Measurements from ENCODE around the gene TUBA4B. TPM values are rescaled to one million over a fixed set of nuclear protein-coding genes. Genes with fewer than 3 reads are reported as not detected.

TUBA4B gene
- total and polyA plus RNA-seq, 4 experiments from 2014 or later, result not detected

DNA sequence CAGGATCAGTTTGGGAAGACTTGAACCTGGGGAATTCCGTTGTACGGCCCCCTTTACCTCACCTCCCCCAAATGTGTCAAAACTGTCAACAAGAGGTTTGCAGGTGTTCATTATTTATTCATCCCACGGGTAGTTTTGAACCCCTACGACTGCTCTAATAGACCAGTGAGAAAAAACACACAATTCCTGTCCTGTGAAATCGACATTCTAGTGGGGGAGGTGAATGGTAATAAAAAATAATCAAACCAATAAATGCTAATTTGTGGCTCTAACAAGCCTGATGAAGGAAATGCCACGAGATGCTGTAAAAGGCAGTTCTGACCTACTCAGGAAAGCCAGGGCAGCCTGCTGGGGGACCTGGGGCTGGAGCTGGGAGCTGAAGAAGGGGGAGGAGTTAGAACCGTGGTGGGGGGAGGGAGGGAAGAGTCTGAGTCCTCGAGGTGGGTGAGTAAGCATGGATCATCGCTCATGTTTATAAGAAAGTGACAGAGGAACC, 25.7 kb downstream of the TUBA4B start:
- Histone ChIP-seq H3K27ac (ENCODE audit: low read depth, low read length) (peak overlapping the region; percentile 98), H3K4me3 (ENCODE audit: low read length in 2 of 2) (peak overlapping the region in 1 of 2 donors; percentile 63), H3K4me1 (ENCODE audit: insufficient read depth, low read length) (peaks cover 40% of the 10 kb centered on the region), H3K27me3 (ENCODE audit: insufficient read depth, low read length) (no peaks in the 10 kb centered on the region), H3K9me3 (ENCODE audit: control insufficient read depth in 1 of 2, low read length in 2 of 2) (no peaks in the 10 kb centered on the region), H3K36me3 (ENCODE audit: insufficient read depth, low read length) (peaks cover 31% of the 10 kb centered on the region)
- peaks cover 17 to 51% (median 40%) of the 10 kb centered on the region in 4 donors for H3K4me1 Mint-ChIP-seq
- peak overlapping the region; percentile 82 to 98 (median 93) for H3K4me3 Mint-ChIP-seq
- no peaks in the 10 kb centered on the region for H3K27me3 Mint-ChIP-seq
- H3K9me3 Mint-ChIP-seq, result no peaks in the 10 kb centered on the region
- intact Hi-C loops (cut with micrococcal nuclease), result loop anchor here (1.0 to 10.0 kb wide), 10 partner anchors 17 to 384 kb away; partner anchors contain the start of genes ANKZF1, ATG9A, CHPF and NHEJ1
- CTCF ChIA-PET (ENCODE audit: partially characterized antibody), result interaction anchor here (0.8 to 14.0 kb wide), 15 partner anchors 9 to 105 kb away, joined by 3 to 208 read pairs (median 16); partner anchors contain the start of genes ANKZF1, ATG9A, CNPPD1 and GLB1L
- DNase-seq, result no peak
- H3K36me3 Mint-ChIP-seq, result peaks cover 27 to 40% of the 10 kb centered on the region in 2 donors
- peak overlapping the region; percentile 96 to 100 (median 100) for H3K27ac Mint-ChIP-seq
- POLR2A ChIA-PET (ENCODE audit: partially characterized antibody), result interaction anchor here (0.8 to 10.9 kb wide), 23 partner anchors 11 to 319 kb away, joined by 3 to 338 read pairs (median 7); partner anchors contain the start of genes ABCB6, ANKZF1, ATG9A and CNPPD1

DNA sequence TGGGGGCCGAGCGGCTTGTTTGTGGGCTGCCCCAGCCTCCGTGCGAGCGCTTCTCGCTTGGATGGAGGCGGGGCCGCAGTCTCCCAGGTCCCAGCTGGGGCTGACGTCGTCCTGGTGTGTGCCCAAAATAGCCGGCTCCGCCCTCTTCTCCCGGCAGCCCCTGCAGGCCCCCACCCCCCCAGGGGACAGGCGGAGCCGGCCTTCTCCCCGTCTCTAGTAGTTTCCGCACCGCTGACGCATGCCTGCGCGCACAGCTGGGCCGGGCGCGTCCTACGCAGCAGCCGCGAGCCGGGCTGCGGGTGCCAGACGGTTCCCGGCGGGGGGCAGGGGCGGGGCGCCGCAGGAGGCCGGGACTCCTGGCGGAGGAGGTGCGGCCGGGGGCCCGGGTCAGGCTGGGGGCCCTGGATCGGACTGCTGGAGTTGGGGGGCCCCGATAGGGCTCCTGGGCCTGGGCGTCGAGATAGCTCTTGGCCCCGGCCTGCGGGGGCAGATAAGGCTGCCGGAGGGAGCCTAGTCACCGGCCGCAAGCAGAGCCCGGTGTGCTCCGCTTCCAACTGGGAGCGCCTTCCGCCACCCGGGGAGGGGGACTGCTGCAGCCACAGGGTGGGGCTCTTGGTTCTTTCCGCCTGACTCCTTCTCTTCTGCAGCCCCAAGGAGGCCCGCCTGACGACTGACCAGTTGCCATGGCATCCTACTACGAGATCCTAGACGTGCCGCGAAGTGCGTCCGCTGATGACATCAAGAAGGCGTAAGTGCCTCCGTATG, 26.3 kb downstream of the TUBA4B start, which contains the start of gene DNAJB2:
Gene DNAJB2, plus strand, starts transcription at position 216 of the 765 bp plus-strand sequence. Its CDS starts 468 bp downstream, at position 684.
- CTCF ChIA-PET (ENCODE audit: partially characterized antibody), result interaction anchor here (0.7 to 14.0 kb wide), 15 partner anchors 10 to 120 kb away, joined by 3 to 208 read pairs (median 15); partner anchors contain the start of genes ANKZF1, ATG9A, CNPPD1 and GLB1L
- peak within 1 kb of the TSS; percentile 88 to 98 (median 96) for H3K4me3 Mint-ChIP-seq
- H3K36me3 ChIP-seq (ENCODE audit: insufficient read depth, low read length), result peaks cover 37% of the 10 kb centered on the region
- H3K9me3 Mint-ChIP-seq, result no peaks in the 10 kb centered on the region
- H3K4me3 ChIP-seq (ENCODE audit: low read length in 2 of 2), result peak within 1 kb of the TSS; percentile 48 to 71
- H3K27ac ChIP-seq (ENCODE audit: low read depth, low read length), result peak within 1 kb of the TSS; percentile 98
- H3K4me1 Mint-ChIP-seq, result peaks cover 17 to 51% (median 40%) of the 10 kb centered on the region in 4 donors
- POLR2A ChIA-PET (ENCODE audit: partially characterized antibody), result interaction anchor here (0.5 to 10.9 kb wide), 25 partner anchors 12 to 318 kb away, joined by 3 to 338 read pairs (median 7); partner anchors contain the start of genes ABCB6, ANKZF1, ATG9A and CNPPD1
- DNase-seq, result peak; percentile 98 to 100 (median 99)
- H3K4me1 ChIP-seq (ENCODE audit: insufficient read depth, low read length), result peaks cover 40% of the 10 kb centered on the region
- no peaks in the 10 kb centered on the region for H3K9me3 ChIP-seq (ENCODE audit: control insufficient read depth in 1 of 2, low read length in 2 of 2)
- no peaks in the 10 kb centered on the region for H3K27me3 Mint-ChIP-seq
- H3K27me3 ChIP-seq (ENCODE audit: insufficient read depth, low read length), result no peaks in the 10 kb centered on the region
- H3K36me3 Mint-ChIP-seq, result peaks cover 30 to 47% of the 10 kb centered on the region in 2 donors
- intact Hi-C loops (cut with micrococcal nuclease), result loop anchor here (1.0 to 10.0 kb wide), 10 partner anchors 16 to 385 kb away; partner anchors contain the start of genes ANKZF1, ATG9A, CHPF and NHEJ1
- H3K27ac Mint-ChIP-seq, result peak within 1 kb of the TSS; percentile 96 to 100 (median 100)

- peaks cover 30 to 47% of the 10 kb centered on the region in 2 donors for H3K36me3 Mint-ChIP-seq
- Histone ChIP-seq H3K4me3 (ENCODE audit: low read length in 2 of 2) (peak overlapping the region; percentile 48 to 71), H3K4me1 (ENCODE audit: insufficient read depth, low read length) (peaks cover 40% of the 10 kb centered on the region), H3K27ac (ENCODE audit: low read depth, low read length) (peak overlapping the region; percentile 98), H3K9me3 (ENCODE audit: control insufficient read depth in 1 of 2, low read length in 2 of 2) (no peaks in the 10 kb centered on the region), H3K27me3 (ENCODE audit: insufficient read depth, low read length) (no peaks in the 10 kb centered on the region), H3K36me3 (ENCODE audit: insufficient read depth, low read length) (peaks cover 44% of the 10 kb centered on the region)
- DNase-seq, result peak in 1 of 5 donors; percentile 59
- intact Hi-C loops (cut with micrococcal nuclease), result loop anchor here (1.0 to 10.0 kb wide), 10 partner anchors 15 to 385 kb away; partner anchors contain the start of genes ANKZF1, ATG9A, CHPF and NHEJ1
- H3K4me1 Mint-ChIP-seq, result peaks cover 17 to 51% (median 40%) of the 10 kb centered on the region in 4 donors
- ChIA-PET POLR2A (ENCODE audit: partially characterized antibody) (interaction anchor here (0.5 to 10.9 kb wide), 18 partner anchors 12 to 612 kb away, joined by 3 to 338 read pairs (median 10); partner anchors contain the start of genes ABCB6, ANKZF1, ATG9A and CNPPD1), CTCF (ENCODE audit: partially characterized antibody) (interaction anchor here (1.1 to 14.0 kb wide), 7 partner anchors 13 to 69 kb away, joined by 3 to 208 read pairs (median 13); partner anchors contain the start of genes ANKZF1, ATG9A, GLB1L and STK16)
- no peaks in the 10 kb centered on the region for H3K9me3 Mint-ChIP-seq
- H3K27me3 Mint-ChIP-seq, result no peaks in the 10 kb centered on the region
- peak overlapping the region; percentile 96 to 100 (median 99) for H3K27ac Mint-ChIP-seq
- H3K4me3 Mint-ChIP-seq, result peak overlapping the region; percentile 88 to 98 (median 96)
These were observed 27.0 kb downstream of the TUBA4B start for GRCh38 chr2:219279916-219280516.

GRCh38 chr2:219280651-219281050, 27.6 kb downstream of the TUBA4B start:
- intact Hi-C loops (cut with micrococcal nuclease), result no loop called here
- Mint-ChIP-seq H3K4me3 (peak overlapping the region; percentile 13 to 98 (median 96)), H3K36me3 (peaks cover 34 to 54% of the 10 kb centered on the region in 2 donors), H3K4me1 (peaks cover 17 to 51% (median 42%) of the 10 kb centered on the region in 4 donors), H3K9me3 (no peaks in the 10 kb centered on the region), H3K27ac (peak overlapping the region; percentile 96 to 100 (median 99)), H3K27me3 (no peaks in the 10 kb centered on the region)
- no peaks in the 10 kb centered on the region for H3K27me3 ChIP-seq (ENCODE audit: insufficient read depth, low read length)
- POLR2A ChIA-PET (ENCODE audit: partially characterized antibody), result interaction anchor here (0.9 to 10.9 kb wide), 9 partner anchors 12 to 612 kb away, joined by 3 to 338 read pairs (median 35); partner anchors contain the start of genes ABCB6, ANKZF1, ATG9A and CNPPD1
- H3K4me1 ChIP-seq (ENCODE audit: insufficient read depth, low read length), result peaks cover 40% of the 10 kb centered on the region
- H3K9me3 ChIP-seq (ENCODE audit: control insufficient read depth in 1 of 2, low read length in 2 of 2), result no peaks in the 10 kb centered on the region
- H3K4me3 ChIP-seq (ENCODE audit: low read length in 2 of 2), result no peak overlapping the region
- CTCF ChIA-PET (ENCODE audit: partially characterized antibody), result interaction anchor here (1.3 to 14.0 kb wide), 8 partner anchors 13 to 121 kb away, joined by 3 to 208 read pairs (median 11); partner anchors contain the start of genes GLB1L, STK16, TUBA4A and TUBA4B
- H3K36me3 ChIP-seq (ENCODE audit: insufficient read depth, low read length), result peaks cover 50% of the 10 kb centered on the region
- peak overlapping the region; percentile 98 for H3K27ac ChIP-seq (ENCODE audit: low read depth, low read length)
- peak in 1 of 5 donors; percentile 23 for DNase-seq

DNA sequence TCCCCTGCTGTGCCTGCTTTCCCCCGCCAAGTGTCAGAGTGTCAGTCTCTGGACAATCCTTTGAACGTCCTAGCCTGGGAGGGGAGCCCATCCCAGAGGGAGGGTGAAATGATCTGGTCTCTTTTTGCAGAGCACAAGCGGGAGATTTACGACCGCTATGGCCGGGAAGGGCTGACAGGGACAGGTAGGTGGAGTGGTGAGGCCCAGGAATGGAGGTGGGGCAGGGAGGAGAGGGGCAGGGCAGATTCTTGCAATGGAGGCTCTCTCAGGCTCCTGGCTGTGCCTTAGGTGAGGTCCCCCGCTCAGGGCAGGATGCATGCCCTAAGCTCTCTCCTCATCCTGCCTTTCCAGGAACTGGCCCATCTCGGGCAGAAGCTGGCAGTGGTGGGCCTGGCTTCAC, 28.5 kb downstream of the TUBA4B start:
- Mint-ChIP-seq H3K27me3 (no peaks in the 10 kb centered on the region), H3K4me3 (peak overlapping the region in 1 of 8 donors; percentile 34), H3K4me1 (peaks cover 17 to 51% (median 42%) of the 10 kb centered on the region in 4 donors), H3K36me3 (peaks cover 34 to 60% of the 10 kb centered on the region in 2 donors), H3K27ac (peak overlapping the region; percentile 47 to 100 (median 99)), H3K9me3 (no peaks in the 10 kb centered on the region)
- H3K4me1 ChIP-seq (ENCODE audit: insufficient read depth, low read length), result peaks cover 40% of the 10 kb centered on the region
- intact Hi-C loops (cut with micrococcal nuclease), result no loop called here
- no peak overlapping the region for H3K4me3 ChIP-seq (ENCODE audit: low read length in 2 of 2)
- no peaks in the 10 kb centered on the region for H3K27me3 ChIP-seq (ENCODE audit: insufficient read depth, low read length)
- POLR2A ChIA-PET (ENCODE audit: partially characterized antibody), result interaction anchor here (1.2 to 10.9 kb wide), 6 partner anchors 11 to 105 kb away, joined by 4 to 338 read pairs (median 64); partner anchors contain the start of genes ABCB6, ANKZF1, ATG9A and CNPPD1
- DNase-seq, result peak in 1 of 5 donors; percentile 26
- peak overlapping the region; percentile 98 for H3K27ac ChIP-seq (ENCODE audit: low read depth, low read length)
- CTCF ChIA-PET (ENCODE audit: partially characterized antibody), result interaction anchor here (1.3 to 14.0 kb wide), 5 partner anchors 12 to 122 kb away, joined by 3 to 208 read pairs (median 9); partner anchors contain the start of genes GLB1L and STK16
- H3K36me3 ChIP-seq (ENCODE audit: insufficient read depth, low read length), result peaks cover 53% of the 10 kb centered on the region
- no peaks in the 10 kb centered on the region for H3K9me3 ChIP-seq (ENCODE audit: control insufficient read depth in 1 of 2, low read length in 2 of 2)

DNA sequence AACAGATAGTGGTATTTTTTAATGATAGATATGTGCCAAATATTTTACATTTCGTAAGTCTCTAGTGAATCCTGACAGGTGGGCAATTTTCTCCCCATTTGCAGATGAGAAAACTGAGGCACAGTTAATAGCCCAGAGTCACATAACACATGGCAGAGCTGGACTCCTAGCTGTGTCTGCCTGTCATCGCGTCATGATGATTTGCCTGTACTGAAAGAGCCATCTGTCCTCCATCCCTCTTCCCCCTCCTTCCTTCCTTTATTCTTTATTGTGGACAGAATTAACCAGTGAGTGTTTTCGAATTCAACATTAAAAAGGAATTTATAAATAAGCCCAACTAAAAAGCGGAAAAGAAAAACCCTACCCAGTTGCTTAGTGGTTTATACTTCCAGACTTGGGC, 29.3 kb downstream of the TUBA4B start:
- no peak overlapping the region for H3K27ac ChIP-seq (ENCODE audit: low read depth, low read length)
- ChIA-PET POLR2A (ENCODE audit: partially characterized antibody) (interaction anchor here (0.6 to 10.9 kb wide), 5 partner anchors 10 to 76 kb away, joined by 3 to 338 read pairs (median 64); partner anchors contain the start of genes ANKZF1, ATG9A, GLB1L and STK16), CTCF (ENCODE audit: partially characterized antibody) (interaction anchor here (1.2 to 14.0 kb wide), 4 partner anchors 11 to 123 kb away, joined by 3 to 208 read pairs (median 8); no protein-coding TSS in a partner anchor)
- H3K27me3 Mint-ChIP-seq, result no peaks in the 10 kb centered on the region
- peaks cover 34 to 62% of the 10 kb centered on the region in 2 donors for H3K36me3 Mint-ChIP-seq
- H3K4me1 Mint-ChIP-seq, result peaks cover 15 to 49% (median 40%) of the 10 kb centered on the region in 4 donors
- DNase-seq, result no peak
- no peaks in the 10 kb centered on the region for H3K9me3 ChIP-seq (ENCODE audit: control insufficient read depth in 1 of 2, low read length in 2 of 2)
- peaks cover 38% of the 10 kb centered on the region for H3K4me1 ChIP-seq (ENCODE audit: insufficient read depth, low read length)
- intact Hi-C loops (cut with micrococcal nuclease), result no loop called here
- H3K4me3 Mint-ChIP-seq, result no peak overlapping the region
- peak overlapping the region in 6 of 7 donors; percentile 39 to 100 (median 74) for H3K27ac Mint-ChIP-seq
- H3K9me3 Mint-ChIP-seq, result no peaks in the 10 kb centered on the region
- no peak overlapping the region for H3K4me3 ChIP-seq (ENCODE audit: low read length in 2 of 2)
- H3K36me3 ChIP-seq (ENCODE audit: insufficient read depth, low read length), result peaks cover 53% of the 10 kb centered on the region
- no peaks in the 10 kb centered on the region for H3K27me3 ChIP-seq (ENCODE audit: insufficient read depth, low read length)
